IMR-90 (cell line): ENCODE measurements around the gene IL17RE. TPM values are rescaled to one million over a fixed set of nuclear protein-coding genes. Genes with fewer than 3 reads are reported as not detected.

ENCODE experiments used
- ATAC-seq: fragments of 200-7000 bp; cut with Tn5 transposase; 2 replicates; pipeline ENCODE4 v1.9.1; 2020; ENCODE audit warnings: low read depth, mild to moderate bottlenecking, moderate library complexity
- BruUV-seq: library from RNA; stranded (reverse); fragments of 400-500 nt; replicated peaks from 2 replicates; lab custom pipeline; 2021; lab: Mats Ljungman, UMichigan
- CTCF ChIA-PET: fragments of 300-600 bp; formaldehyde crosslinking; extraction: SDS; loops from one replicate; lab custom pipeline; 2021; ENCODE audit warnings: antibody characterized with exemption; lab: Yijun Ruan, JAX
- POLR2A ChIA-PET: fragments of 300-600 bp; sonication (Branson Sonifier 250); formaldehyde crosslinking; loops from one replicate; lab custom pipeline; 2022; ENCODE audit warnings: antibody characterized with exemption; ENCODE audit not compliant: unreplicated experiment; lab: Charles Lee
- DNase-seq: peaks from one replicate; pipeline ENCODE4 v3.0.0; 2013
- H2AFZ ChIP-seq: replicated peaks from 2 replicates; pipeline ENCODE3; 2013; ENCODE audit warnings: low read length, mild to moderate bottlenecking; ENCODE audit not compliant: poor library complexity
- H2AK5ac ChIP-seq: 2 replicates; pipeline ENCODE4 v1.6.1; 2013; ENCODE audit warnings: low read depth, low read length, inconsistent platforms
- H2AK9ac ChIP-seq: replicated peaks from 2 replicates; pipeline ENCODE3; 2013; ENCODE audit warnings: mild to moderate bottlenecking, low read depth, low read length, moderate library complexity; ENCODE audit not compliant: poor library complexity
- H2BK120ac ChIP-seq: 2 replicates; pipeline ENCODE4 v1.6.1; 2013; ENCODE audit warnings: low read depth, low read length, inconsistent platforms
- H2BK15ac ChIP-seq: 3 replicates; pipeline ENCODE4 v1.6.1; 2013; ENCODE audit warnings: low read depth, low read length, inconsistent platforms
- H2BK20ac ChIP-seq: 2 replicates; pipeline ENCODE4 v1.6.1; 2013; ENCODE audit warnings: low read depth, mild to moderate bottlenecking, inconsistent platforms, low read length, moderate library complexity
- H2BK5ac ChIP-seq: 2 replicates; pipeline ENCODE4 v1.6.1; 2013; ENCODE audit warnings: mild to moderate bottlenecking, low read depth, low read length, inconsistent platforms; ENCODE audit not compliant: poor library complexity, severe bottlenecking
- H3K14ac ChIP-seq: replicated peaks from 2 replicates; pipeline ENCODE4 v1.6.1; 2013; ENCODE audit warnings: low read depth, low read length, inconsistent platforms
- H3K18ac ChIP-seq: 2 replicates; pipeline ENCODE4 v1.6.1; 2013; ENCODE audit warnings: low read depth, low read length, control low read depth
- H3K23ac ChIP-seq: 2 replicates; pipeline ENCODE4 v1.6.1; 2013; ENCODE audit warnings: low read depth, low read length, inconsistent platforms
- H3K27ac ChIP-seq: 2 replicates; pipeline ENCODE4 v1.5.1; 2013; ENCODE audit warnings: mild to moderate bottlenecking, control low read depth, low read length; ENCODE audit not compliant: insufficient read depth
- H3K27me3 ChIP-seq: 2 replicates; pipeline ENCODE4 v1.6.1; 2013; ENCODE audit warnings: low read length; ENCODE audit not compliant: control insufficient read depth, insufficient read depth
- H3K36me3 ChIP-seq: 2 replicates; pipeline ENCODE4 v1.6.1; 2013; ENCODE audit warnings: low read length, mixed read lengths; ENCODE audit not compliant: control insufficient read depth, insufficient read depth
- H3K4ac ChIP-seq: 2 replicates; pipeline ENCODE4 v1.6.1; 2013; ENCODE audit warnings: low read depth, low read length, inconsistent platforms
- H3K4me1 ChIP-seq: 2 replicates; pipeline ENCODE4 v1.6.1; 2013; ENCODE audit warnings: low read length, mixed read lengths; ENCODE audit not compliant: control insufficient read depth, insufficient read depth
- H3K4me2 ChIP-seq: 2 replicates; pipeline ENCODE4 v1.6.1; 2013; ENCODE audit warnings: low read depth, mild to moderate bottlenecking, control low read depth, low read length, moderate library complexity
- H3K4me3 ChIP-seq: 2 replicates; pipeline ENCODE4 v1.5.1; 2013; ENCODE audit warnings: low read depth, mild to moderate bottlenecking, control low read depth, low read length, moderate library complexity; ENCODE audit not compliant: insufficient read depth
- H3K56ac ChIP-seq: 2 replicates; pipeline ENCODE4 v1.6.1; 2013; ENCODE audit warnings: low read length, inconsistent platforms; ENCODE audit not compliant: insufficient read depth; ENCODE audit errors: extremely low read depth
- H3K79me1 ChIP-seq, 2 experiments: 2 replicates each; pipeline ENCODE4 v1.6.1; 2013; ENCODE audit warnings: low read length in 2 of 2, inconsistent platforms in 1 of 2, low read depth in 1 of 2
- H3K9ac ChIP-seq: 2 replicates; pipeline ENCODE4 v1.6.1; 2013; ENCODE audit warnings: low read depth, low read length, control low read depth
- H3K9me1 ChIP-seq: 2 replicates; pipeline ENCODE4 v1.6.1; 2013; ENCODE audit warnings: low read length, inconsistent platforms; ENCODE audit not compliant: insufficient read depth
- H3K9me3 ChIP-seq: 2 replicates; pipeline ENCODE4 v1.6.1; 2013; ENCODE audit warnings: low read length; ENCODE audit not compliant: control insufficient read depth, insufficient read depth
- H4K20me1 ChIP-seq: 2 replicates; pipeline ENCODE4 v1.6.1; 2013; ENCODE audit warnings: low read length, inconsistent platforms; ENCODE audit not compliant: insufficient read depth
- H4K5ac ChIP-seq: 2 replicates; pipeline ENCODE4 v1.6.1; 2013; ENCODE audit warnings: mild to moderate bottlenecking, low read depth, low read length, control low read depth
- H4K8ac ChIP-seq, 2 experiments: 2 replicates each; pipeline ENCODE4 v1.6.1; 2013; ENCODE audit warnings: low read depth in 2 of 2, low read length in 2 of 2, control low read depth in 1 of 2, inconsistent platforms in 1 of 2
- H4K91ac ChIP-seq: 2 replicates; pipeline ENCODE4 v1.6.1; 2013; ENCODE audit warnings: low read depth, low read length, inconsistent platforms; ENCODE audit not compliant: insufficient read depth
- CEBPB ChIP-seq: IDR thresholded peaks from 2 replicates; pipeline ENCODE4 v1.6.1; 2012; ENCODE audit warnings: low read depth, low read length, improper control_type of control experiment
- CHD1 ChIP-seq: IDR thresholded peaks from 2 replicates; pipeline ENCODE4 v1.6.1; 2012; ENCODE audit warnings: low read depth, low read length, improper control_type of control experiment
- CTCF ChIP-seq: conservative IDR thresholded peaks from 2 replicates; pipeline ENCODE4 v1.5.1; 2012; ENCODE audit warnings: mild to moderate bottlenecking, low read depth, low read length, improper control_type of control experiment
- ELK1 ChIP-seq: fragments of 150-350 bp; IDR thresholded peaks from 2 replicates; pipeline ENCODE4 v1.6.1; 2016; ENCODE audit warnings: low read depth, mild to moderate bottlenecking, low read length, moderate library complexity, borderline replicate concordance
- FOS ChIP-seq: fragments of 150-350 bp; IDR thresholded peaks from 2 replicates; pipeline ENCODE4 v1.6.1; 2016; ENCODE audit warnings: low read depth, low read length
- MAFK ChIP-seq: IDR thresholded peaks from 2 replicates; pipeline ENCODE4 v1.6.1; 2012; ENCODE audit warnings: low read depth, low read length, improper control_type of control experiment
- MAZ ChIP-seq: IDR thresholded peaks from 2 replicates; pipeline ENCODE4 v1.6.1; 2012; ENCODE audit warnings: low read depth, mild to moderate bottlenecking, low read length, improper control_type of control experiment, moderate library complexity, borderline replicate concordance
- MXI1 ChIP-seq: IDR thresholded peaks from 2 replicates; pipeline ENCODE4 v1.6.1; 2012; ENCODE audit warnings: low read depth, mild to moderate bottlenecking, low read length, moderate library complexity, borderline replicate concordance
- NFE2L2 ChIP-seq: fragments of 150-350 bp; IDR thresholded peaks from 2 replicates; pipeline ENCODE4 v1.6.1; 2016; ENCODE audit warnings: low read depth, mild to moderate bottlenecking, low read length
- POLR2A ChIP-seq: IDR thresholded peaks from 2 replicates; pipeline ENCODE4 v1.6.1; 2012; ENCODE audit warnings: mild to moderate bottlenecking, low read depth, low read length
- RAD21 ChIP-seq: IDR thresholded peaks from 2 replicates; pipeline ENCODE4 v1.6.1; 2012; ENCODE audit warnings: low read length, improper control_type of control experiment
- RCOR1 ChIP-seq: IDR thresholded peaks from 2 replicates; pipeline ENCODE4 v1.6.1; 2012; ENCODE audit warnings: mild to moderate bottlenecking, low read length, improper control_type of control experiment; ENCODE audit not compliant: insufficient replicate concordance
- RFX5 ChIP-seq: IDR thresholded peaks from 2 replicates; pipeline ENCODE4 v1.8.0; 2012; ENCODE audit warnings: low read depth, mild to moderate bottlenecking, low read length, moderate library complexity
- USF2 ChIP-seq: fragments of 150-350 bp; IDR thresholded peaks from 2 replicates; pipeline ENCODE4 v1.6.1; 2017; ENCODE audit warnings: mild to moderate bottlenecking, antibody characterized with exemption, low read length, low read depth
- WGBS, 2 experiments: methylation state at CpG; one replicate each; pipeline versions ENCODE4 v1.1.5 to v1.1.7; 2013; ENCODE audit warnings: missing lambda C conversion rate in 2 of 2; ENCODE audit not compliant: insufficient read length in 1 of 2; ENCODE audit errors: extremely low coverage in 2 of 2; 5-methylcytosine and 5-hydroxymethylcytosine counted together
- dilution Hi-C: fragments of 300-500 bp; cut with HindIII; formaldehyde crosslinking; loops from one replicate; pipeline ENCODE4 v1.14.3; 2018; ENCODE audit warnings: low sequenced_read_pairs; ENCODE audit not compliant: unreplicated experiment
- in situ Hi-C: fragments of 300-500 bp; cut with MboI; formaldehyde crosslinking; loops from 3 replicates; pipeline ENCODE4 v1.14.3; 2019; ENCODE audit warnings: low sequenced_read_pairs, inconsistent platforms, mixed read lengths
- intact Hi-C: fragments of 100-400 bp; cut with micrococcal nuclease; formaldehyde crosslinking; loops from 2 replicates; pipeline ENCODE4 v1.10.0; 2022
- polyA plus RNA-seq, 3 experiments: library from polyadenylated mRNA; depleted of rRNA; stranded (reverse); fragments of >200 nt; gene quantifications; 2 replicates each; pipeline ENCODE4 v1.2.3, GENCODE V29; 2012; ENCODE audit warnings: low replicate concordance in 1 of 3
- total RNA-seq: library from RNA; depleted of rRNA; stranded (reverse); fragments of >200 nt; gene quantifications from 2 replicates; pipeline ENCODE4 v1.2.3, GENCODE V29; 2012

IL17RE gene
- total and polyA plus RNA-seq, 2 of the 4 experiments (the other 2 are of a cell fraction): 0.90 to 7.2 TPM

GRCh38 chr3:9932843-9933560 is 30.4 kb downstream of the IL17RE start:
- H3K14ac ChIP-seq: no peak overlapping the region
- no peaks in the 10 kb centered on the region for H4K20me1 ChIP-seq
- H4K91ac ChIP-seq: no peak overlapping the region
- H4K8ac ChIP-seq: peak overlapping the region; percentile 32 to 37; a peak in 2 of 4 replicates
- no peak overlapping the region; the same call in 1 of the 2 replicates for H4K5ac ChIP-seq
- peaks cover 6 to 16% of the 10 kb centered on the region in 2 experiments; a peak in 3 of 4 replicates for H3K79me1 ChIP-seq
- dilution Hi-C loops: no loop called here
- BruUV-seq: no TSS peak
- in situ Hi-C loops: no loop called here
- peak overlapping the region; percentile 95 for H3K4me2 ChIP-seq
- H2BK15ac ChIP-seq: no peak overlapping the region
- H3K27me3 ChIP-seq: no peaks in the 10 kb centered on the region
- POLR2A ChIA-PET: interaction anchor here (0.6 to 1.0 kb wide), 3 partner anchors 13 to 20 kb away, joined by 5 to 10 read pairs (median 10); no protein-coding TSS in a partner anchor
- H2BK20ac ChIP-seq: no peak overlapping the region
- H3K56ac ChIP-seq: no peak overlapping the region
- H3K36me3 ChIP-seq: peaks cover 18% of the 10 kb centered on the region
- 0 out of 2 replicates have a peak overlapping the region, but pooled peaks have one; percentile 18 for H3K9ac ChIP-seq
- peak overlapping the region; percentile 87 for H3K4me3 ChIP-seq
- H3K9me3 ChIP-seq: no peaks in the 10 kb centered on the region
- no peak overlapping the region for H3K23ac ChIP-seq
- WGBS, 2 experiments: 1% methylated on average over 25 of the region's 77 CpGs; no CpG with 5 or more reads in 1 of the 2 experiments
- H2BK5ac ChIP-seq: no peak overlapping the region
- peaks cover 6% of the 10 kb centered on the region; the same call in 1 of the 2 replicates for H3K9me1 ChIP-seq
- DNase-seq: peak; percentile 72
- intact Hi-C loops: loop anchor here (1.0 to 5.0 kb wide), 4 partner anchors 84 to 354 kb away; no protein-coding TSS in a partner anchor
- H2AK5ac ChIP-seq: no peak overlapping the region
- CTCF ChIA-PET: interaction anchor here (1.0 to 3.1 kb wide), 3 partner anchors 14 to 49 kb away, joined by 3 to 14 read pairs (median 4); no protein-coding TSS in a partner anchor
- ATAC-seq: peak; percentile 72
- H2AK9ac ChIP-seq: peak overlapping the region; percentile 93
- peak overlapping the region; percentile 24; the same call in 1 of the 2 replicates for H3K4ac ChIP-seq
- H3K4me1 ChIP-seq: peaks cover 9% of the 10 kb centered on the region
- H2BK120ac ChIP-seq: no peak overlapping the region
- H3K18ac ChIP-seq: no peak overlapping the region
- peak overlapping the region; percentile 90 for H2AFZ ChIP-seq
- H3K27ac ChIP-seq: no peak overlapping the region; the same call in 1 of the 2 replicates
- TF ChIP-seq CEBPB (no peak), CHD1 (no peak), USF2 (no peak), RFX5 (no peak), MAZ (peak; percentile 65; the same call in 1 of the 2 replicates), MXI1 (no peak), NFE2L2 (no peak), ELK1 (no peak), CTCF (peak; percentile 79), RAD21 (peak; percentile 79), FOS (no peak), RCOR1 (no peak), POLR2A (no peak), MAFK (no peak)
